Peyer's patch (tissue), 4 donors: ENCODE measurements around the gene HAND1.

Experiments used
- CTCF ChIP-seq, 6 experiments: fragments of 450-650 bp in 4 of 6; fragments of 200-600 bp in 2 of 6; sonication (generic) in 1 of 6; IDR thresholded peaks; one replicate each; pipeline ENCODE4 v1.5.1; 2017 to 2019; ENCODE audit warnings: antibody characterized with exemption in 6 of 6, mild to moderate bottlenecking in 3 of 6, moderate library complexity in 1 of 6
- POLR2A ChIP-seq, 2 donors: fragments of 450-650 bp; IDR thresholded peaks; one replicate each; pipeline ENCODE4 v1.5.1; 2017; ENCODE audit warnings: antibody characterized with exemption in 2 of 2, mild to moderate bottlenecking in 2 of 2, moderate library complexity in 2 of 2

- no peak for TF ChIP-seq CTCF (IDR thresholded peaks at IDR 0.05)
- no peak for TF ChIP-seq POLR2A (IDR thresholded peaks at IDR 0.05)
These were observed 3.8 kb upstream of the HAND1 start for GRCh38 chr5:154481584-154482381.
